ENCODE measurements around the gene TNFRSF1B.

Gene TNFRSF1B

DNA sequence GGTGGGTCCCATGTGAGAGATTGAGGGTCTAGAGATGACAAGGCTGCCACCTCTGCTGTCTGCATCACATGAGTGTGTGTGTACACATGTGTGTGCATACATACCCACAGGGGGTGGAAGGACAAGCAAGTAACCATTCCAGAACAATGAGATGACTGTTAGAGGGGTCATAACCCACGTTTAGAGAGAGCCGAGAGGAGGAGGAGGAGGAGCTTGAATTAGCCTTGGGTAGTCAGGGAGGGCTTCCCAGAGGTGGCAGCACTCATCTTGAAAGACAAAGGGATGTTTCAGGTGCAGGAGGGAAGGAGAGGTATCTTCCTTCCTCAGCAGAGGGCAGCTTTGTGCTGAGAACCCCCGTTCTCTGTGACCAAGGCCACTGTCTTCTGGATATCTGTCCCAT lies 21.3 kb downstream of the TNFRSF1B start:
- in situ Hi-C loops (cut with HindIII; ENCODE audit: low sequenced_read_pairs): no loop called here

DNA sequence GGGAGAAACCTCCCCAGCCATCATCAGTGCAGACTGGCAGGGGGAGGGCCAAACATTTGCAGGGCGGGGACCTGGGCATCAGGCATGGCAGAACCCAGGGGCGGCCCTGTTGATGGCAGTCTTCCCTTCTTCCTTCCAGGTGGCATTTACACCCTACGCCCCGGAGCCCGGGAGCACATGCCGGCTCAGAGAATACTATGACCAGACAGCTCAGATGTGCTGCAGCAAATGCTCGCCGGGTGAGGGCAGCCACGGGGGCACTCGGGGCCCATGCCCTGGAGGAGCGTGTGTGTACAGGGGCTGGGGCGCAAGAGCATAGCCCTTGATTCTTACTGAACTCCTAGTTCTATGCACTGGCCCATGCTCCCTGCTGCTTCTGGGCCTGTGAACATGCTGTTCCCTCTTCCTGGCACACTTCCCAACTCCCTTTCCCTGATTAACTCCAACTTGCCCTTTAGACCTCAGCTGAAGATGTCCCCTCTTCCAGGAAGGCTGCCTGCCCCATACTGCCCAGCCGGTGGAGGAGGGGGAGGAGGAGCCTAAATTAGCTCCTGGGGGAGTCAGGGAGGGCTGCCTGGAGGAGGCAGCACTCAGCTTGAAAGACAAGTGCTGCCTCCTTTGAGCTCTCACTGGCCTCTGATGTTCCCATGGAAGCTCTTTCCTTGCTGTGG lies 22.0 kb downstream of the TNFRSF1B start:
- in situ Hi-C loops (cut with HindIII; ENCODE audit: low sequenced_read_pairs): no loop called here

DNA sequence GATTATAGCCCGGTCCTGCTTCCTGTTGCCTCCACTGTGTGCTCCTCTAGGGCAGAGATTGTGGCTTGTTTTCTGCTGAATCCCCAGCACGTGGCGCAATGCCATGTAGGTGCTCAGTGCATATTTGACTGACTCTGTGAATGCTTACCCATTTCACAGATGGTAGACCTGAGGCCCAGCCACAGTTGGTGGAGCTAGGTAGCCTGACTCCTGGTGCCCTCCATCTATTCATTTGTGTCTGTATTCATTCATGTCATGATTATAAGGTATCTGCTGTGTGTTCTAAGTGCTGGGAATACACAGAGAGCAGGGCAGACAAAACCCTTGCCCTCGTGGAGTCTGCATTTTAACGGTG lies 22.5 kb downstream of the TNFRSF1B start:
- in situ Hi-C loops (cut with HindIII; ENCODE audit: low sequenced_read_pairs): no loop called here

DNA sequence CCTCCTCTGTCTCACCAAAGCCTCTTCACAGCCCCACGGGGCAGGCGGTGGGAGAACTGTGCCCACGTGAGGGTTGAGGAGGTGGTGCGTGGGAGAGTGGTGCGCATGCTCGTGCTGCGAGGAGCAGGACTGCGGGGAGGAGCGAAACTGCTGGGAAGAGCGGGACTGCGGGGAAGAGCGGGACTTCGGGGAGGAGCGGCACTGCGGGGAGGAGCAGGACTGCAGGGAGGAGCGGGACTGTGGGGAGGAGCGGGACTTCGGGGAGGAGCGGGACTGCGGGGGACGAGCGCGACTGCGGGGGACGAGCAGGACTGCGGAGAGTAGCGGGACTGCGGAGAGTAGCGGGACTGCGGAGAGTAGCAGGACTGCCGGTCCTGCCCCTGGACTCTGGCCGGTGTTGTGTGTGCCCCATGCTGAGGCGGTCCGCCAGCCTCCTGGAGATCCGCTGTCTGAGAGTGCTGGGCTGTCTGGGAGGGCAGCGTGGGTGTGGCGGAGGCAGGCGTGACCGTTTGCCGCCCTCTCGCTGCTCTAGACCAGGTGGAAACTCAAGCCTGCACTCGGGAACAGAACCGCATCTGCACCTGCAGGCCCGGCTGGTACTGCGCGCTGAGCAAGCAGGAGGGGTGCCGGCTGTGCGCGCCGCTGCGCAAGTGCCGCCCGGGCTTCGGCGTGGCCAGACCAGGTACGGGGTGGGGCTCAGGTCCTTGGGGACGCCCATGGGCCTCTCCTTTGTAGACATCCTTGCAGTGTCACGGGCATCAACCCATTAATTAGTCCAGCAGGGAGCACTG lies 24.6 kb downstream of the TNFRSF1B start:
- in situ Hi-C loops (cut with HindIII; ENCODE audit: low sequenced_read_pairs): no loop called here

DNA sequence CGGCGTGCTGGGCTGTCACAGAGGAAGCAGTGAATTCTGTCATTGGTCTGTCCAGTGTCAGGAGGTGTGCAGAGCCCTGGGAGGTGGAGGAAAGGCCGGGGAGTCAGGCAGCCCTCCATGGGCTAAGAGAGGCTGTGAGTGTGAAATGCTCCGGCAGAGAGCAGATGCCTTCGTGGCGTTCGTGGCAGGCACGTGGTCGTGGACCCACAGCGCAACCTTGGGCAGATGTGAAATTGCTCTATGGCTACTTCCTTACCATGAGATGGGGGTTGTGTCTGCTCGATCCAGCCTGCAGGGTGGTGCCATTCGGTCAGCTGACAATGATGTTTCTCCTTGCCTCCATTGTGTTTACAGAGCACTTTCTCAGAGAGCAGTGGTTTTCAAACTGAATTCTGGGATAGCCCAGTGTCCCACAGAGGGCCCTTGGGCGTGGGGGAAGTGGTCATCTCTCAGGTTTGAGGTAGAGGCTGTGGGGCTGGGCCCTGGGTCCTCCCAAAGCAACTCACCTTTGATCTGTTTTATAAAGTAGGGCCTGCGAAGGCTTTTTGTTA lies 27.9 kb downstream of the TNFRSF1B start:
- in situ Hi-C loops (cut with HindIII; ENCODE audit: low sequenced_read_pairs): no loop called here

DNA sequence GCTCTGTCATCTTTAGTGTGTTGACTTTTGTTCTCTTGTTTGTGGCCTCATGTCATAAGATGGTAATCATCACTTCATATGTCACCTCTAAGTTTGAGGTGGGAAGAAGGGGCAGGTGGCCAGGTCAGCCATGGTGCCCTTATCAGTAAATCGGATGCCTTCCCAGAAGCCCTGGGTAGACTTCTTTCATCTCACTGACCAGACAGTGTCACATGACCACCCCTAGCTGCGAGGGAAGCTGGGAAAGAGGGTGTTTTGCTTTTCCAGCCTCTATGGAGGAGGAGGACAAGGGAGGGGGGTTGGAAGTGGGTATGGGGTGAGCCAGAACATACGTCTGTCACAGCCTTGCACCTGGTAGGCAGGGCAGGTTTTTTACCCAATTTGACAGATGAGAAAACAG lies 28.6 kb downstream of the TNFRSF1B start:
- in situ Hi-C loops (cut with HindIII; ENCODE audit: low sequenced_read_pairs): no loop called here

DNA sequence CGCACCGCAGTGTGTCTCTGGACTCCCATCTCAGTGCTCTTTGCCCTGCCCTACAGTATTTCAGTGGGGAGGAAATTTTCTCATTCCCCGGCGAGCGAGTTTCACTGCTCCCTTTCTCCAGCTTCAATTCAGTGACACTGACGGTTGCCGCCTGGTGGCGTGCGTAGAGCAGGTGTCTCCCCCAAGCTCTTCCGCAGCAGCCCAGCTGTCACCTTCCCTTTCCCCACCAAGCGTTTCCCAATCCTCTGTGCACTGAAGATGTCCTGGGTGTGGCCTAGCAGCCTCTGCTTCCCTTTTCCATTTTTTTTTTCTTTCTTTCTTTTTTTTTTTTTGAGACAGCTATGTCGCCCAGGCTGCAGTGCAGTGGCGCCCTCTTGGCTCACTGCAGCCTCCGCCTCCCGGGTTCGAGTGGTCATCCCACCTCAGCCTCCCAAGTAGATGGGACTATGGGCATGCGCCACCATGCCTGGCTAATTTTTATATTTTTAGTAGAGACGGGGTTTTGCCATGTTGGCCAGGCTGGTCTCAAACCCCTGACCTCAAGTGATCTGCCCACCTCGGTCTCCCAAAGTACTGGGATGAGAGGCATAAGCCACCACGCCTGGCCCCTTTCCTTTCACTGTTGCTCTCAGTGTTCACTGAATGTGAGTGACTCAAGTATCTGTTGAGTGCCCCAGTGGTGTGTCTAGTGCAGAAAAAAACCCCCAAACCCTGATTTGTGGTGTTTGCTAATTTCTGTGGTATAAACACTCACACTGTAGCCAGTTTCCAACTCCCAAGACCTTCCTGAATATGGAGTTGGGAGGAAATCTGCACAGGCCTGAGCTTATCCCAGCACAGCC lies 30.1 kb downstream of the TNFRSF1B start:
- in situ Hi-C loops (cut with HindIII; ENCODE audit: low sequenced_read_pairs): no loop called here

DNA sequence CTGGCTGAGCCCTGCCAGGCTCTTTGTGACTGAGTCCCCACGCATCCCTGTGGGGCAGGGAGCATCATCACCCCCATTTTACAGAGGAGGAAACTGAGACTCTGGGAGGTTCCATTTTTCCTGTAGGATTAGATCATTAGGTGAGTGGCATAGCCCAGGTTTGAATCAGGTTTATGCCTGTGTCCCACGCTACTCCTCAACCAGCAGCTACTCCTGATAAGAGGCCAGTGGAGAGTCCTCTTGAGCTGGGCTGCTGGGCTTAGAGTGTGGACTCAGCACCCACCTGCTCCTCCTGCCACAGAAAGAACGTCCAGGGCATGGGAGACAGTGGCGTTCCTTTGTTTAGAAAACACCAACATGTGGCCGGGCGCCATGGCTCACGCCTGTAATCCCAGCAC lies 30.7 kb downstream of the TNFRSF1B start:
- in situ Hi-C loops (cut with HindIII; ENCODE audit: low sequenced_read_pairs): no loop called here

DNA sequence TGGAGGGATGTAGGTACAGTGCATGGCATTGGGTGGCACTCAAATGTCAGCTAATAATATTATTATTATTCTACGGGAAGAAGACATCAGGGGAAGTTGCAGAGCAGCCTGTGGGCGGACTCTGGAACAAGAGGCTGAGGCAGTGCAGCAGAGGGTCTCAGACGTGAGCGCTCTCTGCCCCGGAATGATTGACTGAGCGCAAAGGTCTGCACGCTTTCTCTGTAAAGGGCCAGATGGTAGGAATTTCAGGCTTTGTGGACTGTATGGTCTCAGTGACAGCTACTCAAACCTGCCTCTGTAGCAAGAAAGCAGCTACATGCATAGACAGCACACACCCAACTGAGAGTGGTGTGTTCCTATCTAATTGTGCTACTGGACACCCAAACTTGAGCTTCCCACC lies 33.4 kb downstream of the TNFRSF1B start:
- in situ Hi-C loops (cut with HindIII; ENCODE audit: low sequenced_read_pairs): no loop called here

DNA sequence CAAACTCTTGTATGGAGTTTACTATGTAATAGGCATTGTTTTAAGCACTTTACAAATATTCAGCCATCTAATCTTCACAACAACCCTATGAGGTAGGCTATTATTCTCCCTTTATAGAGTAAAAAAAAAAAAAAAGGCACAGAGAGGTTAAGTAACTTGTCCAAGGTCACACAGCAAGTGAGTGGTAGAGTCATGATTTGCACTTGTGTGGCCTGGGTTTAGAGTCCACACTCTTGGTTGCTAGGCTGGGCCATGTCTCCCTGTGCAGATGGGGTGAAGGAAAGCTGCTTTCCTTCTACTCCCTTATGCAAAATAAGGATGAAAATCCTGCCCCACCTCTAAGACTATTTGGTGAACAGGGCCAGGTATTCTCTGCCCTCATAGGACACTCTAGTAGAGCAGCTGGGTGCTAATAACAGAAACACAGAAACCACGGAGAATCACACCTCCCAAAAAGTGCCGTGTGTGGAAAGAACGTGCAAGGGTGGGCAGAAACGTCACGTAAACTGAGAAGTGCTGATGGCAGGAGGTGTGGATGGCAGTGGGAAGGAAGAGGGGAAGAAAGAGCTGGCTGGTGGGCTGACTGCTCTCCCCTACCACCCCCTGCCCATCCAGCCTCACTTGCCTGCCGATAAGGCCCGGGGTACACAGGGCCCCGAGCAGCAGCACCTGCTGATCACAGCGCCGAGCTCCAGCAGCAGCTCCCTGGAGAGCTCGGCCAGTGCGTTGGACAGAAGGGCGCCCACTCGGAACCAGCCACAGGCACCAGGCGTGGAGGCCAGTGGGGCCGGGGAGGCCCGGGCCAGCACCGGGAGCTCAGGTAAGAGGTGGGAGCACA lies 34.8 kb downstream of the TNFRSF1B start:
- in situ Hi-C loops (cut with HindIII; ENCODE audit: low sequenced_read_pairs): no loop called here

DNA sequence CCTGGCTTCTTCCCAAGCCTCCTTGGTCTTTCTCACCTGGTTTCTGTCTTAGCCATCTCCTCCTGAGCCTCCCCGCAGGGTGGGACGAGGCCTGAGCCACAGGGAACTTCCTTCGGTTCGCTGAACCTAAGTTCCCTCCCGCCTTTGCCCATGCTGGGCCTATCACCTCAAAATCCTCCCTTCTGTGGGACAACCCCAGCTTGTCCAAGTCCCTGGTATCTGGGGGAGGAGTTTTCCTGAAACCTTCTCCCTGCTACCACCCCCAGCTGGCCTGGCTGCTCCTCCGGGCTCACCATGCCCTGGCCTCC lies 35.4 kb downstream of the TNFRSF1B start:
- in situ Hi-C loops (cut with HindIII; ENCODE audit: low sequenced_read_pairs): no loop called here

DNA sequence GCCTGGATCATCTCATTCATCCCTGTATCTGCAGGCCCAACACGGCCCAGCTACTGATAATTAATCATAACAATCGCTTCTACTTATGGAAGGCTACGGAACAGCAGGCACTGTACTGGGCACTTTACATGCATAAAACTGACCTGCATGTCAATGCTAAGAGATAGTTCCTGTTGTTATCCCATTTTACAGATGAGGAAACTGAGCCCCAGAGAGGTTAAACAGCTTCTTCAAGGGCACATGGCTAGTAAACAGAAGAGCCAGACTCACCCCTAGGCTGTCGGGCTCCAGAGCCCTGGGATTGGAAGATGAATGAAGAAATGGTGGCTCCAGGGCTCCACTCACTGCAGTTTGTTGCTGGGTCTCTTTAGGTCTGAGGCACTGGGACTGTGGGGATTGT lies 35.8 kb downstream of the TNFRSF1B start:
- in situ Hi-C loops (cut with HindIII; ENCODE audit: low sequenced_read_pairs): no loop called here

DNA sequence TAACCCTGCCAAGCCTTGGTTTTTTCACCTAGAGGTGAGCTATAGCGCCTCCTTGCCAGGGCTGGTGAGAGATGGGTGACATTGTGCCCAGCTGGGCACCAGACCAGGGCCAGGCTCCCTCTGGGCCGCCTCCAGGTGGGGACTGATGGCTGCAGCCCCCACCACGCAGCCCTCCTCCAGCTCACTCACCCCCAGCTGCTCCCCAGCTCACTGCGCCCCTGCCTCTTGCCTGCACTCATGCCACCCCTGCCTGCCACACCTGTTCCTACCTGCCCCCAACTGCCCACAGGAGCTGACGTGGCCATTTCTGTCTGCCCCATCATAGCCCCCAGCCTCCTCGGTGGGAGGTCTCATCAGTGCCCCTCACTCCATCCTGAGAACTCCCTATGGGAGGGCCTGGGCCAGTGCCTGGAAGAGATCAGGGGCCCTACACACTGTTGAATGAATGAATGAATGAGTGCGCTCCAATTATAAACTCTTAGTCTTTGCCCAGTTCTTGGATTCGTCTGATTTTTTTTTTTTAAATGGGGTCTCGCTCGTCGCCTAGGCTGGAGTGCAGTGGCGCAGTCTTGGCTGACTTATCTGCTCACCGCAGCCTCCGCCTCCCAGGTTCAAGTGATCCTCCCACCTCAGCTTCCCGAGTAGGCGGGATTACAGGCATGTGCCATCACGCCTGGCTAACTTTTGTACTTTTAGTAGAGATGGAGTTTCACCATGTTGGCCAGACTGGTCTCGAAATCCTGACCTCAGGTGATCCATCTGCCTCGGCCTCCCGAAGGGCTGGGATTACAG lies 36.6 kb downstream of the TNFRSF1B start:
- in situ Hi-C loops (cut with HindIII; ENCODE audit: low sequenced_read_pairs): no loop called here

DNA sequence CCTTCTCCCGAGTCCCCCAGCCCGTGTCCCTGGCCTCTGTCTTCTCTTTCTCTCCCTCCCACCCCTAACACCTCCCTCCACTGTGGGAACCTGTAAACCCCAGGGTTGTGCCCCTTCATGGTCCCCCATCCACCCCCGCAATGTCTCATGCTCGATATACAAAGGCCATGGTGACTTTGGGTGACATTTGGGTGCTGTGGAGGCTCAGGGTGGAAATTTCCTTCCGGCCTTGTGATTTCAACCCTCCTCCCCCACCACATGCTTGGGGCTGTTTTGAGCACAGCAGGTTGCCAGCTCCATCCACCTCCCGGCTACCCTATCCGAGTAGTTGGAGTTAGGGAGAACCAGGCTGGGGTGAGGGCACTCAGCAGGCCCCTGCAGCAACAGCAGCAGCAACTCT lies 37.3 kb downstream of the TNFRSF1B start:
- in situ Hi-C loops (cut with HindIII; ENCODE audit: low sequenced_read_pairs): no loop called here

DNA sequence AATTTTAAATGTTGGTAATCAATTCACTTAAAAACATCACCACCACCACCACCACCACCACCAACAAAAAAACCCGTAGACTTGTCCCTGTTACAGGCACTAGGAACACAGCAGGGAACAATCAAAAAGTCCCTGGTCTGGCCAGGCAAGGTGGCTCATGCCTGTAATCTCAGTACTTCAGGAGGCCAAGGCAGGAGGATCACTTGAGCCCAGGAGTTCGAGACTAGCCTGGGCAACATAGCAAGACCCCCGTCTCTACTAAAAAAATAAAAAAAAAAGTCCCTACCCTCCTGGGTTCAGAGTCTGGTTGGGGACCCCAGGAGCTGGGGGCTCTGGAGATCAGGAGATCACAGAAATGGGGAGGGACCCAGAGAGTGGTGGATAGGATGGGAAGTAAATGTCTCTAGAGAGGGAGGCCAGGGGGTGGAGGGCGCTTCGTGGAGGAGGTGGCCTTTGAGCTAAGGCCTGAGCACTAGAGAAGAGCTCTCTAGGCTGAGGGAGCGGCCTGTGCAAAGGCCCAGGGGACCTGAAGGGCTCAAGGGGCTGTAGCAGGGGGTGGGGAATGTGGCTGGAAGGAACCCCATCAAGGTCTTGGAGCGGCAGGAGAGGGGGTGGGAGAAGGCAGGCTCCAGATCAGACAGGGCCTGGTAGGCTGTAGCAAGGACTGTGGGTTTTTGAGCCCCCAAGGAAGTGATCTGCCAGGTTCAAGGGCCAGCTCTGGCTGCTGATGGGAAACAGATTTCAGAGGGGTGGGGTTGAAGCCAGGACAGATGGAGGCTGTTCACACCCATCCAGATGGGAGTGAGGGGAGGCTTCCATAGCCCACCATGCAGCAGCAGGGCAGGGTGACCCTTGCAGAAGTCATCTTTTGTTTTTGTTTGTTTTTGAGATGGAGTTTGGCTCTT lies 38.2 kb downstream of the TNFRSF1B start:
- in situ Hi-C loops (cut with HindIII; ENCODE audit: low sequenced_read_pairs): no loop called here

DNA sequence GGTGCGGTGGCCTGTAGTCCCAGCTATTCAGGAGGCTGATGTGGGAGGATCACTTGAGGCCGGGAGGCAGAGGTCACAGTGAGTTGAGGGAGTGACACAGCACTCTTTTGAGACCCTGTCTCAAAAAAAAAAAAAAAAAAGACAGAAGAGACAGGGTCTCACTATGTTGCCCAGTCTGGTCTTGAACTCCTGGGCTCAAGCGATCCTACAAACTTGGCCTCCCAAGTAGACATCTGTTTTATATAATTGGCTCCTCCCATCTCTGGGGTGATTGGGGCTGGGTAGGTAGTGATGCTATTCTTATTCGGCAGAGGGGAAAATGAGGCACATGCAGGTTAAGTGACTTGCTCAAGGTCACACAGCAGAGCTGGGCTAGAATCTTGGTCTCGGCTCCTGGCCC lies 39.4 kb downstream of the TNFRSF1B start:
- in situ Hi-C loops (cut with HindIII; ENCODE audit: low sequenced_read_pairs): no loop called here

DNA sequence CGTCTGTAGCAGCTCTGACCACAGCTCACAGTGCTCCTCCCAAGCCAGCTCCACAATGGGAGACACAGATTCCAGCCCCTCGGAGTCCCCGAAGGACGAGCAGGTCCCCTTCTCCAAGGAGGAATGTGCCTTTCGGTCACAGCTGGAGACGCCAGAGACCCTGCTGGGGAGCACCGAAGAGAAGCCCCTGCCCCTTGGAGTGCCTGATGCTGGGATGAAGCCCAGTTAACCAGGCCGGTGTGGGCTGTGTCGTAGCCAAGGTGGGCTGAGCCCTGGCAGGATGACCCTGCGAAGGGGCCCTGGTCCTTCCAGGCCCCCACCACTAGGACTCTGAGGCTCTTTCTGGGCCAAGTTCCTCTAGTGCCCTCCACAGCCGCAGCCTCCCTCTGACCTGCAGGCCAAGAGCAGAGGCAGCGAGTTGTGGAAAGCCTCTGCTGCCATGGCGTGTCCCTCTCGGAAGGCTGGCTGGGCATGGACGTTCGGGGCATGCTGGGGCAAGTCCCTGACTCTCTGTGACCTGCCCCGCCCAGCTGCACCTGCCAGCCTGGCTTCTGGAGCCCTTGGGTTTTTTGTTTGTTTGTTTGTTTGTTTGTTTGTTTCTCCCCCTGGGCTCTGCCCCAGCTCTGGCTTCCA lies 40.1 kb downstream of the TNFRSF1B start:
- in situ Hi-C loops (cut with HindIII; ENCODE audit: low sequenced_read_pairs): no loop called here

DNA sequence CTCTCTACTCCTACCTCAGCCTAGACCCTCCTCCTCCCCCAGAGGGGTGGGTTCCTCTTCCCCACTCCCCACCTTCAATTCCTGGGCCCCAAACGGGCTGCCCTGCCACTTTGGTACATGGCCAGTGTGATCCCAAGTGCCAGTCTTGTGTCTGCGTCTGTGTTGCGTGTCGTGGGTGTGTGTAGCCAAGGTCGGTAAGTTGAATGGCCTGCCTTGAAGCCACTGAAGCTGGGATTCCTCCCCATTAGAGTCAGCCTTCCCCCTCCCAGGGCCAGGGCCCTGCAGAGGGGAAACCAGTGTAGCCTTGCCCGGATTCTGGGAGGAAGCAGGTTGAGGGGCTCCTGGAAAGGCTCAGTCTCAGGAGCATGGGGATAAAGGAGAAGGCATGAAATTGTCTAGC lies 41.5 kb downstream of the TNFRSF1B start:
- in situ Hi-C loops (cut with HindIII; ENCODE audit: low sequenced_read_pairs): no loop called here

All from endothelial cell of hepatic sinusoid (primary cell).